ENCODE results near the gene DCUN1D2.

DNA sequence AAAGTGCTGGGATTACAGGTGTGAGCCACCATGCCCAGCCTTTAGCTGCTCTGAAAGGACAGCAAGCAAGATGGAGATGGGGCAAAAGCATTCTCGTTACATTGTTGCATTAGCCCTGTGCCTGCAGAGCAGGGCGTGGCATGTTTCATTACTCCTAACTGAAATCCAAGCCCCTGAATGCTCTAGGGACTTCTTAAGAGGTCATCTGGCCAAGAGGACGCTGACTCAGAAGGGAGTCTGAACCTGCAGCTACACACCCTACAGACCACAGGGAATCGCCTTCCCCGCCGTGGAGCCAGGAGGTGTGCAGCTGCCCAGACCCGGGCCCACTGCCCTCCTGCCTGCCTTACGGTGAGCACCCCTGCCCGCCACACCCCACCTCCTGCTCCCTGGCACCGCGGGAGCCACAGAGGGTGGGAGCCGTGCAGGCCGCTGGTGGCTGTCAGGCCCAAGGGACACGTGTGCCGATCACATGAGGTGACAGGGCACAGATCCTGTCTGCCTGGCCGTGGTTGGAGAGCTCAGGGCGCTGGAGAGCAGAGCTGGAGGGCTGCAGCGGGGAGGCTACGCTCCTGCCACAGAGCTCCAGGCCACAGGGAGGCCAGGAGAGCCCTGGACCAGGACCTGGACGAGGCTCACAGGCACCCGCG, 64.4 kb downstream of the DCUN1D2 start:
- no peak for TF ChIP-seq BACH1 (IDR thresholded peaks at IDR 0.05; ENCODE audit: borderline replicate concordance)
- TF ChIP-seq, protein P1, sequence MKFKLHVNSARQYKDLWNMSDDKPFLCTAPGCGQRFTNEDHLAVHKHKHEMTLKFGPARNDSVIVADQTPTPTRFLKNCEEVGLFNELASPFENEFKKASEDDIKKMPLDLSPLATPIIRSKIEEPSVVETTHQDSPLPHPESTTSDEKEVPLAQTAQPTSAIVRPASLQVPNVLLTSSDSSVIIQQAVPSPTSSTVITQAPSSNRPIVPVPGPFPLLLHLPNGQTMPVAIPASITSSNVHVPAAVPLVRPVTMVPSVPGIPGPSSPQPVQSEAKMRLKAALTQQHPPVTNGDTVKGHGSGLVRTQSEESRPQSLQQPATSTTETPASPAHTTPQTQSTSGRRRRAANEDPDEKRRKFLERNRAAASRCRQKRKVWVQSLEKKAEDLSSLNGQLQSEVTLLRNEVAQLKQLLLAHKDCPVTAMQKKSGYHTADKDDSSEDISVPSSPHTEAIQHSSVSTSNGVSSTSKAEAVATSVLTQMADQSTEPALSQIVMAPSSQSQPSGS (IDR thresholded peaks at IDR 0.05; ENCODE audit: low read length), result no peak
- TF ChIP-seq, protein P2, sequence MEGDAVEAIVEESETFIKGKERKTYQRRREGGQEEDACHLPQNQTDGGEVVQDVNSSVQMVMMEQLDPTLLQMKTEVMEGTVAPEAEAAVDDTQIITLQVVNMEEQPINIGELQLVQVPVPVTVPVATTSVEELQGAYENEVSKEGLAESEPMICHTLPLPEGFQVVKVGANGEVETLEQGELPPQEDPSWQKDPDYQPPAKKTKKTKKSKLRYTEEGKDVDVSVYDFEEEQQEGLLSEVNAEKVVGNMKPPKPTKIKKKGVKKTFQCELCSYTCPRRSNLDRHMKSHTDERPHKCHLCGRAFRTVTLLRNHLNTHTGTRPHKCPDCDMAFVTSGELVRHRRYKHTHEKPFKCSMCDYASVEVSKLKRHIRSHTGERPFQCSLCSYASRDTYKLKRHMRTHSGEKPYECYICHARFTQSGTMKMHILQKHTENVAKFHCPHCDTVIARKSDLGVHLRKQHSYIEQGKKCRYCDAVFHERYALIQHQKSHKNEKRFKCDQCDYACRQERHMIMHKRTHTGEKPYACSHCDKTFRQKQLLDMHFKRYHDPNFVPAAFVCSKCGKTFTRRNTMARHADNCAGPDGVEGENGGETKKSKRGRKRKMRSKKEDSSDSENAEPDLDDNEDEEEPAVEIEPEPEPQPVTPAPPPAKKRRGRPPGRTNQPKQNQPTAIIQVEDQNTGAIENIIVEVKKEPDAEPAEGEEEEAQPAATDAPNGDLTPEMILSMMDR (IDR thresholded peaks at IDR 0.05 in 2 of 3, conservative IDR thresholded peaks at IDR 0.05 in 1 of 3; ENCODE audit: control insufficient read depth in 2 of 3, extremely low read depth in 1 of 3, insufficient read depth in 1 of 3, low read depth in 3 of 3, low read length in 3 of 3), result no peak
- TF ChIP-seq POLR2A (IDR thresholded peaks at IDR 0.05; ENCODE audit: low read depth, low read length), result no peak
- no peak for TF ChIP-seq SRF (IDR thresholded peaks at IDR 0.05; ENCODE audit: low read depth in 2 of 2, low read length in 2 of 2)
- TF ChIP-seq CREM (IDR thresholded peaks at IDR 0.05; ENCODE audit: low read depth), result no peak
- no peak for TF ChIP-seq RAD21 (IDR thresholded peaks at IDR 0.05; ENCODE audit: insufficient read depth, low read depth, low read length)
- TF ChIP-seq, protein P3, sequence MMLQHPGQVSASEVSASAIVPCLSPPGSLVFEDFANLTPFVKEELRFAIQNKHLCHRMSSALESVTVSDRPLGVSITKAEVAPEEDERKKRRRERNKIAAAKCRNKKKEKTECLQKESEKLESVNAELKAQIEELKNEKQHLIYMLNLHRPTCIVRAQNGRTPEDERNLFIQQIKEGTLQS (IDR thresholded peaks at IDR 0.05; ENCODE audit: borderline replicate concordance, extremely low read depth, low read depth, low read length), result no peak
- TF ChIP-seq, protein P4, sequence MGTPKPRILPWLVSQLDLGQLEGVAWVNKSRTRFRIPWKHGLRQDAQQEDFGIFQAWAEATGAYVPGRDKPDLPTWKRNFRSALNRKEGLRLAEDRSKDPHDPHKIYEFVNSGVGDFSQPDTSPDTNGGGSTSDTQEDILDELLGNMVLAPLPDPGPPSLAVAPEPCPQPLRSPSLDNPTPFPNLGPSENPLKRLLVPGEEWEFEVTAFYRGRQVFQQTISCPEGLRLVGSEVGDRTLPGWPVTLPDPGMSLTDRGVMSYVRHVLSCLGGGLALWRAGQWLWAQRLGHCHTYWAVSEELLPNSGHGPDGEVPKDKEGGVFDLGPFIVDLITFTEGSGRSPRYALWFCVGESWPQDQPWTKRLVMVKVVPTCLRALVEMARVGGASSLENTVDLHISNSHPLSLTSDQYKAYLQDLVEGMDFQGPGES (IDR thresholded peaks at IDR 0.05), result no peak
- TF ChIP-seq GATAD2B (conservative IDR thresholded peaks at IDR 0.05; ENCODE audit: low read depth), result no peak
- no peak for TF ChIP-seq EZH2 (IDR thresholded peaks at IDR 0.05; ENCODE audit: borderline replicate concordance, control insufficient read depth, low read depth, low read length)
- TF ChIP-seq, protein P5, sequence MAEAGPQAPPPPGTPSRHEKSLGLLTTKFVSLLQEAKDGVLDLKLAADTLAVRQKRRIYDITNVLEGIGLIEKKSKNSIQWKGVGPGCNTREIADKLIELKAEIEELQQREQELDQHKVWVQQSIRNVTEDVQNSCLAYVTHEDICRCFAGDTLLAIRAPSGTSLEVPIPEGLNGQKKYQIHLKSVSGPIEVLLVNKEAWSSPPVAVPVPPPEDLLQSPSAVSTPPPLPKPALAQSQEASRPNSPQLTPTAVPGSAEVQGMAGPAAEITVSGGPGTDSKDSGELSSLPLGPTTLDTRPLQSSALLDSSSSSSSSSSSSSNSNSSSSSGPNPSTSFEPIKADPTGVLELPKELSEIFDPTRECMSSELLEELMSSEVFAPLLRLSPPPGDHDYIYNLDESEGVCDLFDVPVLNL (IDR thresholded peaks at IDR 0.05; ENCODE audit: low read depth, low read length), result no peak
- no peak for TF ChIP-seq CREB1 (IDR thresholded peaks at IDR 0.05; ENCODE audit: low read depth)
- TF ChIP-seq ETV6 (conservative IDR thresholded peaks at IDR 0.05 in 1 of 2, IDR thresholded peaks at IDR 0.05 in 1 of 2; ENCODE audit: borderline replicate concordance in 1 of 2, low read depth in 1 of 2), result no peak
